GM12864 (cell line): Measurements from ENCODE around the gene DRD4.

Experiments used
- DNase-seq: peaks from one replicate; pipeline ENCODE4 v3.0.0-alpha.2; 2011; ENCODE audit warnings: low read depth
- H3K4me3 ChIP-seq: 2 replicates; pipeline ENCODE4 v1.5.1; 2011; ENCODE audit warnings: mild to moderate bottlenecking, low read depth, low read length, control low read depth
- TF ChIP-seq, protein P1 (sequence below): IDR thresholded peaks from 2 replicates; pipeline ENCODE4 v1.5.1; 2011; ENCODE audit warnings: low read depth, mild to moderate bottlenecking, moderate library complexity, low read length, control low read depth, inconsistent platforms; ENCODE audit errors: missing control alignments

The DRD4 gene

DNA sequence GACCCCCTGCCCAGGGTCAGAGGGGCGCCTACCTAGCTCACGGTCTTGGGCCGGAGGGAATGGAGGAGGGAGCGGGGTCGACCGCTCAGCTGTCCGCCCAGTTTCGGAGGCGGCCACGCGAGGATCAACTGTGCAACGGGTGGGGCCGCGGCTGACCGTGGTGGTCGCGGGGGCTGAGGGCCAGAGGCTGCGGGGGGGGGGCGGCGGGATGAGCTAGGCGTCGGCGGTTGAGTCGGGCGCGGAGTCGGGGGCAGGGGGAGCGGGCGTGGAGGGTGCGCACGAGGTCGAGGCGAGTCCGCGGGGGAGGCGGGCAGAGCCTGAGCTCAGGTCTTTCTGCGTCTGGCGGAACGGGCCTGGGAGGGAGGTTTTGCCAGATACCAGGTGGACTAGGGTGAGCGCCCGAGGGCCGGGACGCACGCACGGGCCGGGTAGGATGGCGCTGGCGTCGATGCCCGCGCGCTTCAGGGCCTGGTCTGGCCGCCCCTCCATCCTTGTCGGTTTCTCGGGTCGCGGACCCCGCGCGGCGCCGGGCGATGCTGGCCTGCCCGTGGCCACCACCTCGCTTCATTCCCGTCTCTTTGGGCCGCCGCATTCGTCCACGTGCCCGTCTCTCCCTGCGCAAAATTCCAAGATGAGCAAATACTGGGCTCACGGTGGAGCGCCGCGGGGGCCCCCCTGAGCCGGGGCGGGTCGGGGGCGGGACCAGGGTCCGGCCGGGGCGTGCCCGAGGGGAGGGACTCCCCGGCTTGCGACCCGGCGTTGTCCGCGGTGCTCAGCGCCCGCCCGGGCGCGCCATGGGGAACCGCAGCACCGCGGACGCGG lies at the start of gene DRD4:
Gene DRD4 (plus strand): TSS at position 759 of the 822 bp plus-strand sequence. CDS start 36 bp downstream, at position 795.
- TF ChIP-seq, protein P1, sequence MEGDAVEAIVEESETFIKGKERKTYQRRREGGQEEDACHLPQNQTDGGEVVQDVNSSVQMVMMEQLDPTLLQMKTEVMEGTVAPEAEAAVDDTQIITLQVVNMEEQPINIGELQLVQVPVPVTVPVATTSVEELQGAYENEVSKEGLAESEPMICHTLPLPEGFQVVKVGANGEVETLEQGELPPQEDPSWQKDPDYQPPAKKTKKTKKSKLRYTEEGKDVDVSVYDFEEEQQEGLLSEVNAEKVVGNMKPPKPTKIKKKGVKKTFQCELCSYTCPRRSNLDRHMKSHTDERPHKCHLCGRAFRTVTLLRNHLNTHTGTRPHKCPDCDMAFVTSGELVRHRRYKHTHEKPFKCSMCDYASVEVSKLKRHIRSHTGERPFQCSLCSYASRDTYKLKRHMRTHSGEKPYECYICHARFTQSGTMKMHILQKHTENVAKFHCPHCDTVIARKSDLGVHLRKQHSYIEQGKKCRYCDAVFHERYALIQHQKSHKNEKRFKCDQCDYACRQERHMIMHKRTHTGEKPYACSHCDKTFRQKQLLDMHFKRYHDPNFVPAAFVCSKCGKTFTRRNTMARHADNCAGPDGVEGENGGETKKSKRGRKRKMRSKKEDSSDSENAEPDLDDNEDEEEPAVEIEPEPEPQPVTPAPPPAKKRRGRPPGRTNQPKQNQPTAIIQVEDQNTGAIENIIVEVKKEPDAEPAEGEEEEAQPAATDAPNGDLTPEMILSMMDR = no peak
- H3K4me3 ChIP-seq = no peak within 1 kb of the TSS
- no peak for DNase-seq

GRCh38 chr11:587546-587945 lies 49.5 kb upstream of the DRD4 start:
- H3K4me3 ChIP-seq = no peak overlapping the region
- TF ChIP-seq, protein P1 = no peak
- DNase-seq = no peak

DNA sequence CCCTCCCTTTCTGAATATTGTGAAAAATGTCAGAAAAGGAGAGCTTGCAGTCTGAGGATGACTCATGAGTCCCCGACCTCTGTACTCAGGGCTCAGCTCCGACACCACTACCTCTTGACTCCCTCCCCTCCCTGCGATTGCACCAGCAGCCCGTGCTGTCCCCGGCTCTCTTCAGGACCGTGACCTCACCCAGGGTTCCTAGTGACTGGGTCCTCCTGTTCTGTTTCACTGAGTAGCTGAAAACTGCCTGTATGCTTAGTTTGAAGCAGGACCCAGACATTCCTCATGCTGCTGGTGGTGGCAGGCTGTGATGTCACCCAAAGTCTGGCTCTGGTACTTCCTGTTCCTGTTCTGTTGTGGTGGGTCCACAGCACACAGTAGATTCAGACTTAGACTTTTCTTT lies 49.1 kb upstream of the DRD4 start:
- DNase-seq = no peak
- TF ChIP-seq, protein P1 = no peak
- H3K4me3 ChIP-seq = no peak overlapping the region

GRCh38 chr11:589798-590197 lies 47.3 kb upstream of the DRD4 start:
- TF ChIP-seq, protein P1 = no peak
- DNase-seq = no peak
- H3K4me3 ChIP-seq = no peak overlapping the region

GRCh38 chr11:590997-591396 lies 46.1 kb upstream of the DRD4 start:
- TF ChIP-seq, protein P1 = no peak
- DNase-seq = no peak
- H3K4me3 ChIP-seq = no peak overlapping the region

- no peak for DNase-seq
- no peak overlapping the region for H3K4me3 ChIP-seq
- TF ChIP-seq, protein P1 = no peak
Observed at GRCh38 chr11:592501-592900, 44.6 kb upstream of the DRD4 start.

- H3K4me3 ChIP-seq = no peak overlapping the region
- TF ChIP-seq, protein P1 = no peak
- DNase-seq = no peak
Observed at GRCh38 chr11:592918-593317, 44.2 kb upstream of the DRD4 start.
